Mononuclear cell (primary cell): ENCODE results near the gene CRKL. TPM values are rescaled to one million over a fixed set of nuclear protein-coding genes. Genes with fewer than 3 reads are reported as not detected.
"Not testable (repeated sequence)": the region's sequence is repeated elsewhere in the genome, so short reads cannot be mapped to it uniquely, and the experiment has no call there.

ENCODE experiments used
- H3K27me3 ChIP-seq: 2 replicates; pipeline ENCODE4 v1.6.0; 2011; ENCODE audit warnings: low read length, control low read depth; ENCODE audit not compliant: insufficient read depth
- H3K4me1 ChIP-seq: 2 replicates; pipeline ENCODE4 v1.5.1; 2011; ENCODE audit warnings: mild to moderate bottlenecking, low read length, control low read depth; ENCODE audit not compliant: insufficient read depth
- H3K4me3 ChIP-seq: 2 replicates; pipeline ENCODE4 v1.5.1; 2011; ENCODE audit warnings: mild to moderate bottlenecking, low read length, moderate library complexity
- H3K9me3 ChIP-seq: 2 replicates; pipeline ENCODE4 v1.5.1; 2011; ENCODE audit warnings: low read depth, mild to moderate bottlenecking, control low read depth, low read length
- total RNA-seq: library from RNA; depleted of rRNA; stranded (reverse); fragments of >200 nt; gene quantifications from one replicate; pipeline ENCODE4 v1.2.3, GENCODE V29; 2012

The CRKL gene
- total RNA-seq, 1 donor, result 51.9 TPM

DNA sequence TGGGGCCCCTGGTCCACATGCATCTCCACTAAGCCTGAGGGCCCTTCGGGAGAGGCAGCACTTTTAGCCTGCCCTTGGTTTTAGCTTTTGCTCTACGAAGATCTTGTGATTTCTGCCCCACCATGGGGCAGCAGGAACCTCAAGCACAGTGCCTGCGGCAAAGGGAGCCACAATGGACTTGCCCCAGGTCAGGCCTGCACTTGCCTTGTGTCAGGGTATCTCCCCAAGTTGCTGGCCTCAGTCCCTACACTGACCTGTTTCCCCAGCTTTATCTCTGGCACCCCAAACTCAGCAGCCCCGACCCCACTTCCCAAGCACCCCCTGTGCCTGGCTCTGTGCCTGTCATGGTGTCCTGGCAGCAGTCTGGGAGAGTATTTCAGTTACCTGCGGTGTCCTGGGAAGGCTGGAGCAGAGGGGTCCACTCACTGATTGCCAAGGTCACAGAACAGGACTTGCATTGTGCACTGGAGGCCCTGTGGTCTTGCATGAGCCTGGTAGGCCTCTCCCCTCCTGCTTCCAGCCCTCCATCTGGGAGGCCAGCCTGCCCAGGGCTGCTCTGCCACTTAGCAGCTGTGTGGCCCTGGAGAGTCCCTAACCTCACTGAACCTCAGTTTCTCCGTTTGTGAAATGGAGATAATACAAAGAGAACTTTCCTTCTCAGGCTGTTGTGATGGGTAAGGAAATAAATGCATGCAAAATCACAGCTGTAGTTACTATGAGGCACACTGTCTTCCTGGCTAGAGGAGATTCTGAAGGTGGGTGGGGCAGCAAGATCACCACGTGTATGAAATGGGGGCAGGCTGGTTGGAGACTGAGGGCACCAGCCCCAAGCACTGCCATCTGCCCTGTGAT lies 46.2 kb downstream of the CRKL start:
- H3K27me3 ChIP-seq, result peaks cover 3% of the 10 kb centered on the region
- H3K9me3 ChIP-seq, result no peaks in the 10 kb centered on the region
- H3K4me1 ChIP-seq, result peaks cover 38% of the 10 kb centered on the region
- no peak overlapping the region for H3K4me3 ChIP-seq

DNA sequence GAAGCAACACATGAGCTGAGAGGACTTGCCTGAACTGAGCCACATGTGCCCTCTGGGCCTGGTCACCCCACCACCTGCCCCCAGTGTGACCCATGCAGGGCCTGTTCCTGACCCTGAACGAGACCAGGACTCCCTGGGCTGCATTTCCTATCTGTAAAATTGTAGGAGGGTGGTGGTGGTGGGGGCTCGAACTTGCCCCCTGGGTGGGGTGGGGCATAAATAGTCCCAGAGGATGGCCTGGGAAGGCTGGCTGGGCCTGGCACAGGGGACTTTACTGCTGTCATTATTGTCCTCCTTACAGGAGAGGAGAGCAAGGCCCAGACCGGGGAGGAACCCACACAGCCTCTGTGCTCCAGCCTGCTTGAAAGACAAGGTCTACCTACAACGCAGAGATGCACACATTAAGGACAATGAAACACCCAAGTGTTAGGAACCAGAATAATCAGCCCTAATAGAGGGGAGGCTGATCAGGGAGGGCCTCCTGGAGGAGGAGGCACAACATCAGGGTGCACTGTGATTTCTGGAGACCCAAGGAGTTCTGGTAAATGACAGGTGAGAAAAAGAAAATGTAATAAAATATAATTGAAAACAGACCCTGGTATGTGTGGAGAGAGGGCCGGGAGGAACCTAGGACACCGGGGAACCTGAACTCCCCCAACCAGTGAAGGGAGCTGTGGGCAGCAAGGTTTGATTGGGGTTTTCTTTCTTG lies 47.0 kb downstream of the CRKL start:
- Histone ChIP-seq H3K4me3 (no peak overlapping the region), H3K9me3 (no peaks in the 10 kb centered on the region), H3K4me1 (peaks cover 44% of the 10 kb centered on the region), H3K27me3 (peaks cover 3% of the 10 kb centered on the region)

DNA sequence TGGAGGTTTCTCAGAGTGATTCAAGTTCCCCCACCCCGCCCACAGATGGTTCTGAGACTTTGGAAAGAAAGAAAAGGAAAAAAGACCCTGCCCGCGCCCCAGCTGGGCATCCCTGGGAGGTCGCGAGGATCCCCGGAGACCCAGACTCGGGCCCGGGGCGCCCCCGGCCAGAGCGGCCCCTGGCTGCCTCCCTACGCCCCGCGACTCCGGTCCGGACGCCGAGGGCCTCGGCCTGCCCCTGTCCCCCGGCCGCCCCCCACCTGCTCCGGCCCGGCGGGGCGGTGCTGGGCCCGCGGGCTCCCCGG lies 47.5 kb downstream of the CRKL start:
- H3K4me3 ChIP-seq, result no peak overlapping the region
- H3K27me3 ChIP-seq, result peaks cover 3% of the 10 kb centered on the region
- no peaks in the 10 kb centered on the region for H3K9me3 ChIP-seq
- H3K4me1 ChIP-seq, result peaks cover 44% of the 10 kb centered on the region

DNA sequence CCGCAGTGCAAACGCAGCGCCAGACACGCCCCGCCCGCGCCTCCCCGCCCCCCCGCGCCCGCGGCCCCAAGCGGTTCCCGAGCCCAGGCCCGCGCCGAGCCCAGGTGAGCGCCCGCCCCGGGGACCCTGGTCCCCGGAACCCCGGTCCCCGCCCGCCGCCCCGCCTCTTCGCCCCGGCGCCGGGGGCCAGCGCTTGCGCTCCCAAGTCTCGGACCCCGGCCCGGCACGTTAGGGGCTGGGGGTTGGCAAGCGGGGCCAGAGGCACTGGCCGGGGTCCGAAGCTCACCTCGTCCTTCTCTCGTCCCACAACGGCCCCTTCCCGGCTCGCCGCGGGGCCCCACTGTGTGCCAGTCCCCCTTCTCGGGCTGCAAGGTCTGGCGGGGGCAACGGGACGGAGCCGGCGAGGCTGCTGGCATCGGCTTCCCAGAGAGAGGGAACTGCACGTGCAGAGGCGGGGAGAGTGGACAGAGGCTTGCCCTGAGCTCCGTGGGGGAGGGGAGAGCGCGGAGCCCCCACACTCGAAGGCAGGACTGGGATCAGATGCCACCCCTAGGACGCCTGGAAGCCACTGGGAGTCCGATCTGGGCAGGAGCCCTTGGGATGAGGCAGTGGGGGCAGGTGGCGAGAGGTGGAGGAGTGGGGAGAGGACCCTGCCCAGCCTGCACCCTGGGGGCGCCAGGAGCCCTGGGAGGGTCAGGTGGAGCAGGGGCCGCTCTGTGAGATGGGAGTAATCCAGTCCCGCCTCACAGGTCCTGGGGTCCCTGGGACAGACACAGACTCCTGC lies 48.1 kb downstream of the CRKL start:
- peaks cover 3% of the 10 kb centered on the region for H3K27me3 ChIP-seq
- peak overlapping the region; percentile 13 for H3K4me3 ChIP-seq
- peaks cover 44% of the 10 kb centered on the region for H3K4me1 ChIP-seq
- H3K9me3 ChIP-seq, result no peaks in the 10 kb centered on the region

DNA sequence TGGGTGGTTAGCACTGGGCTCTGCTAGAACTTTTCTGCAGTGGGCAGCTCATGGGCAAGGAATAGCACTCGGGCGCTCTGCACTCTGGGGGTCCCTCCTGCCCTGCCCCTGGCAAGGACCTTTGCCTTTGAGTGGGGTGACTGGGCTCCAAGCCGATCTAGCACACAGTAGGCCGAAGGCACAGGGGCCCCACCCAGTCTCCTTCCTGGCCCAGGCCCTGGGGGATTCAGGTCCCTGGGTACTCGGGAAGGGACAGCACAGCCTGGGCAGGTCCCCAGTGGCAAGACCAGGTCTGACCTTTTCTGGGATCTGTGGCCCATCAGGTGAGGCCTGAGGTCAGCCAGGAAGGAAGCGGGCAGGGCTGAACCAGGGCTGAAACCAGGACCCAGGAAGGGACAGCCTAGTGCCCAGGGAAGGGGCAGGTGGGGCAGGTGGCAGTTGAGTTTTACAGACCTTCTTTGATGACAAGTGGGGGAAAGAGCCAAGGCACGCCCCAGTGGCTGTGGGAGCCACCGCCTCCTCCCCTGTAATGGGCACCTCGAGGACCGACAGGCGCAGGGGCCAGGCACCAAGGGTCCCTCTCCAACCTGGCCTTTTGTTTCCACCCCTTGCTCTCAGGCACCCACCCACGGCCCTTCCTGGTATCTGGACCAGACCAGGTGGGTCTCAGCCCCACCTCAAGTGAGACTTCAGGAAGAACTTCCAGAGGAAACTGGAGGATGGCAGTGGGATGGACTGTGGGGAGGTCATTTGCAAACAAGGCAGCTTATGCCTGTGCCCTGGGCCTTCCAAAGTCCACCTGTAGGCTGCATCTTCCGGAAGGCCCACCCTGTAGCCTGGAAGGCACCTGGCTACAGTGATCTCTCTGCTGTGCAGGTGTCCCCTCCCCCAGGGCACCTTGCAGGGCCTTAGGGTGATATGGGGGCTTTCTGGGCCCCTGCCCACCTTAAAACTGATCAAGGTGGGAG lies 49.0 kb downstream of the CRKL start:
- Histone ChIP-seq H3K9me3 (no peaks in the 10 kb centered on the region), H3K27me3 (peaks cover 3% of the 10 kb centered on the region), H3K4me3 (no peak overlapping the region), H3K4me1 (peaks cover 47% of the 10 kb centered on the region)

DNA sequence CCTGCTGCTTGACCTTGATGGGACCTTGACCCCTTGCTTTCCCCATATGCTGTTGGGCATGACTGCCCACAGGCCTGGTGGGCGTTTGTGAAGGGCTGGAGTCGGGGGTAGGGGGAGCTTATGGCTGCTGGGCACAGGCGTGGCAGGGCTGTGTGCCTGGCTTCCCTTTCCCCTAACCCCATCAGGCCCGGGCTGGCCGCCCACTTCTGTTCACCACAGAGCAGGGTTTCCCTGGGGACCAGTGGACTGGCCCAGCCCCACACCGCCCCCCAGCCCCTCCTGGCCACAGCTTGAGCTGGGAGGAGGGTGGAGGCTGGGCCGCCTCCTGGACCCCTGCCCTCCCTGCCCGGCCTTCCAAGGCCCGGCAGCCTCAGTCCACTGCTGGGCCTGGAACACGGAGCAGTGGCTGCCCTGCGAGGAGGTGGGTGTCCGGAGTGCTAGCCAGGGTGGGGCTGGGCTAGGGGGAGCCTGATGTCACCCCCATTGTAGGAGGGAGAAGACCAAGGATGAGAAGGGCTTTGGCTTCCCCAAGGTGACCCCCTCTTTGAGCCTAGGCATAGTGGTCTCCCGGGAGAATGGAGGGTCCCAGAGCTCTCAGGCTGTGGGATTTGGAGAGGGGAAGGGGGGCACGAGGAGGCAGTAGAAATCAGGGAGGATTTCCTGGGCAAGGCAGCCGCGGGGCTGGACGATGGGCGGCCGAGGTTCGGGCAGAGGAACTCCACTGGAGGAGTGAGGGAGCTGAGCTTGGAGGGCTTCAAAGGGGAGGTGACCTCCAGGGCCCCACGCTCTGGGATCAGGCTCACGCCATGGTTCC lies 49.9 kb downstream of the CRKL start, which contains the start of gene AIFM3:
Gene AIFM3, plus strand, starts transcription at position 373 of the 814 bp plus-strand sequence. CDS start 690 bp downstream, outside the sequence.
- no peak within 1 kb of the TSS for H3K4me3 ChIP-seq
- peaks cover 50% of the 10 kb centered on the region for H3K4me1 ChIP-seq
- H3K9me3 ChIP-seq, result no peaks in the 10 kb centered on the region
- H3K27me3 ChIP-seq, result peaks cover 3% of the 10 kb centered on the region

DNA sequence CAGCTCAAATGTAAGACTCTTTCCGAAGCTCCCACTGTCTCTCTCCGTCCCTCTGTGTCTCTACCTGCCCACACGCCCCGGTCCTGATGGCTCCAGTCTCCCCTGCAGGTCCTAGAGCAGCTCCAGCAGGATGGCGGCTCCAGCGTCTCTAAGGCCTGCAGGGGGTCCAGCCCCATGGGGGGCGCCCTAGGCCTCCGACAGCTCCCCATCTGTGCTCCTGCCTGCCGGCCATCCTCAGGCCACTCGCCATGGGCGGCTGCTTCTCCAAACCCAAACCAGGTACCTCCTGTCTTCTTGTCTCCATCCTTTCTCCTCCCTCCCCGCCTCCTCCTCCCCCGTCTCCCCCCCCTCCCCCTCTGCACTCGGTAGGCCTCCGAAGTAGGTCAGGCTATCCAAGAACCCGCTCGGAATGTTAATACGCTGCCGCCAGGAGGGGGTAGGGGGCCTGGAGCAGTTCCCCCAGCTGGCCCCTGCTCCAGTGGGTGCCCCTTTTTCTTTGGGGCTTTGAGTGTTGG lies 50.5 kb downstream of the CRKL start:
- H3K4me3 ChIP-seq, result no peak overlapping the region
- H3K27me3 ChIP-seq, result peaks cover 3% of the 10 kb centered on the region
- H3K4me1 ChIP-seq, result peaks cover 57% of the 10 kb centered on the region
- H3K9me3 ChIP-seq, result no peaks in the 10 kb centered on the region

DNA sequence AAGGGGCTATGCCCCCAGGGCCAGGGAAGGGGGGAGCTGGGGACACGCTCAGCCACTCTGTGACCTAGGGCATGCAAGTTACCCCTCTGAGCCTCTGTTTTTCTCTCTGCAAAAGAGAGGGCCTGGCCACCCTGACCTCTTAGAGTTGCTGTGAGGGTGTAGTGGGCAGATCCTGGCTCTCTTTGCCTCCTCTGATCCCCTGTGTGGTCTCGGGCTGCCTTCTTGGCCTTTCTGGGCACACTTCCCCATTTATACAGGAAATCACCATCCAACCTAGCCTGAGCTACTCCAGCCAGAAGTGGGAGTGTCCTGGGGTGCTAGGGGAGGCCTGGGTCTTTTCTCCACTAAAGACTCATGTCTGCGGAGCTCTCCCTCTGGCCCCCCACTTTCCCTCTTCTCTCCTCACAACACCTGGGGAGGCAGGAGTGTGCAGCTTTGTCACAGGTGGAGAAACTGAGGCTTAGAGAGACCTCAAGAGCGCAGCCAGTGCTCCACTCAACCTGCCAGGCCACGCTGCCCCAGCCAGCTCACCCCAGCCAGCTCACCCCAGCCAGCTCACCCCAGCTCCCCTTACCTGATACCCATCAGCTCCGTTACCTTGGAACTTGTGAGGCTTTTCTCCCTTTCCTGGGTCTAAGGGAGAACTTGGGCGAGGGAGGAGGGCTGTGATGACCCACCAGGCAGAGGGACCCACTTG lies 51.2 kb downstream of the CRKL start:
- Histone ChIP-seq H3K9me3 (no peaks in the 10 kb centered on the region), H3K4me3 (no peak overlapping the region), H3K4me1 (peaks cover 62% of the 10 kb centered on the region), H3K27me3 (peaks cover 3% of the 10 kb centered on the region)

DNA sequence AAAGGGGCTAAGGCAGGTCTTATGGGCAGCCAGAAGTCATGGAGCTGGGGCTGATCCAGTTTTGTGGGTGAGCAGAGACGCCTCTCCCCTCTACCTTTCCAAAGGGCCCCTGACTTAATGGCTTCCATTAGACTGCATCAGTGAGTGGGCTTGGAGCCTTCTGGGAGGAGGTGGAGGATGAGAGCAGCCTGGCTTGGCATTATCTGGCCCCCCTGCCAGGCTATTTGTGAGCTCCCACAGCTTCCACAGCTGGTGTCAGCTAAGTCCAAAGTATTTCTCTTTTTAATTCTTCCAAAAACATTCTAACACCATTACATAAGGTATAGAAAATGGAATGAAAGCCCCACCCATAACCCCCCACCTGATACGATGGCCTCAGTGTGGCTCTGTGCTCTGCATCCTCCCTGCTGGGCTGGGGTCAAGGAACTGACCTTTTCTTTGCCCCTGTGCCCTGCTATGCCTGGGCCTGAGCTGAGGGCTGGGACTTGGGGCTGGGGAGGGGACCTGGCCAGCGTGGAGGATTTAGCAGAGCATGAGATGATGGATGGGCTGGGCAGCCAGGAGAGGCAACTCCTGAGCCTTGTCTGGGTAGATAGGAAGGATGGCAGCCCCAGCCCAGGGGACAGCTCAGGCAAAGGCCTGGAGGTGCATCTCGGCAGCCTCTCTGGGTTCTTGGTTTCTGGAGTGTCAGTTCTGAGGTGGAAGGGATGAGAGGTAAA lies 53.9 kb downstream of the CRKL start:
- peaks cover 46% of the 10 kb centered on the region for H3K4me1 ChIP-seq
- H3K4me3 ChIP-seq, result no peak overlapping the region
- no peaks in the 10 kb centered on the region for H3K27me3 ChIP-seq
- no peaks in the 10 kb centered on the region for H3K9me3 ChIP-seq

DNA sequence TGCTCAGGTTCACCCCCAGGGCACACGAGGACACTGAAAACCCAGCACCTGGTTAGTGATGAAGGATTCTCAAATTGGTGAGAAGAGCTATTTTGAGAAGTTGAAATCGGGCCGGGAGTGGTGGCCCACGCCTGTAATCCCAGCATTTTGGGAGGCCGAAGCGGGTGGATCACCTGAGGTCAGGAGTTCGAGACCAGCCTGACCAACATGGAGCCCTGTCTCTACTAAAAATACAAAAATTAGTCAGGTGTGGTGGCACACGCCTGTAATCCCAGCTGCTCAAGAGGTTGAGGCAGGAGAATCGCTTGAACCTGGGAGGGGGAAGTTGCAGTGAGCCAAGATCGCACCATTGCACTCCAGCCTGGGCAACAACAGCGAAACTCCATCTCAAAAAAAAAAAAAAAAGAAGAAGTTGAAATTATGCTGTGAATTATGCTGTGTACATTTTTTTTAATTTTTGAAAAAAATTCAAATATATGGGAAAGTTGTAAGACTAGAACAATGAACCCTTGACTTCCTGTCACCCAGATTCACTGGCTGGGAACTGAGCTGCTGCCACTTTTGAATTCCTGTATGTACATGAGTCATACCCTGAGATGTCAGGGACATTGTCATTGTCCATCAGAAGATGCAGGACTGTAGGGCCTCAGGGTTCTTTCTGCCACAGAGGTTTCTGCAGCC lies 54.9 kb downstream of the CRKL start:
- not testable (repeated sequence) for H3K9me3 ChIP-seq, H3K4me3 ChIP-seq, H3K27me3 ChIP-seq
- peaks cover 43% of the 10 kb centered on the region for H3K4me1 ChIP-seq

DNA sequence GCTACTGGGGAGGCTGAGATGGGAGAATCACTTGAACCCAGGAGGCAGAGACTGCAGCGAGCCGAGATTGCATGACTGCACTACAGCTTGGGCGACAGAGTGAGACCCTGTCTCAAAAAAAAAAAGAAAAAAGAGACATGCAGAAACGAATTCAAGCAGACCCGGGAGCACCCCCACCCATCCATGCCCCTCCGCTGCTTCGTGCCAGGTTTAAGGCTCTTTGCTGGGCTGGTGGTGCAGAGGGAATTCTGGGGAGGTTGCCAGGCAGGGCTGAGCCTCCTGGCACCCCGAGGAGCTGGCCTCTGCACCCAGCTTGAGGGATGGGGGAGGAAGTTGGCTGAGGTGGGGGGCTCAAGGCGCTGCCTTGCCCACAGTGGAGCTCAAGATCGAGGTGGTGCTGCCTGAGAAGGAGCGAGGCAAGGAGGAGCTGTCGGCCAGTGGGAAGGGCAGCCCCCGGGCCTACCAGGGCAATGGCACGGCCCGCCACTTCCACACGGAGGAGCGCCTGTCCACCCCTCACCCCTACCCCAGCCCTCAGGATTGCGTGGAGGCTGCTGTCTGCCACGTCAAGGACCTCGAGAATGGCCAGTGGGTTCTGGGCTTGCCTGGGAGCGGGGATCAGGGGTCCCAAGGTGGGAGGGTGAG lies 55.8 kb downstream of the CRKL start:
- H3K9me3 ChIP-seq, result no peaks in the 10 kb centered on the region
- H3K27me3 ChIP-seq, result no peaks in the 10 kb centered on the region
- H3K4me1 ChIP-seq, result peaks cover 35% of the 10 kb centered on the region
- H3K4me3 ChIP-seq, result no peak overlapping the region
